ENCODE results near the gene TMEM190.

TMEM190 gene

GRCh38 chr19:55372316-55373081, 4.1 kb upstream of the TMEM190 start:
- no peak for DNase-seq (ENCODE audit: low read depth)

GRCh38 chr19:55373306-55373992, 3.2 kb upstream of the TMEM190 start:
- DNase-seq (ENCODE audit: low read depth): no peak

- DNase-seq (ENCODE audit: low read depth): no peak
Measured at GRCh38 chr19:55373993-55374757, 2.5 kb upstream of the TMEM190 start.

- DNase-seq (ENCODE audit: low read depth): no peak
Measured at GRCh38 chr19:55377356-55378131, 918 bp downstream of the TMEM190 start.

GRCh38 chr19:55379174-55379573, 2.5 kb downstream of the TMEM190 start:
- DNase-seq (ENCODE audit: low read depth): no peak

- DNase-seq (ENCODE audit: low read depth): no peak
Measured at GRCh38 chr19:55382013-55382412, 5.4 kb downstream of the TMEM190 start.

- no peak for DNase-seq (ENCODE audit: low read depth)
Measured at GRCh38 chr19:55382522-55383054, 6.0 kb downstream of the TMEM190 start.

GRCh38 chr19:55383279-55384130, 6.9 kb downstream of the TMEM190 start:
- no peak for DNase-seq (ENCODE audit: low read depth)

GRCh38 chr19:55384131-55384919, 7.7 kb downstream of the TMEM190 start, which contains the start of gene TMEM238:
TMEM238 (minus strand) TSS chr19:55384292; CDS start chr19:55384259, 33 bp downstream.
- DNase-seq (ENCODE audit: low read depth): no peak

- peak; percentile 92 for DNase-seq (ENCODE audit: low read depth)
Measured at GRCh38 chr19:55384920-55385723, 8.5 kb downstream of the TMEM190 start.

- peak; percentile 97 for DNase-seq (ENCODE audit: low read depth)
Measured at GRCh38 chr19:55385724-55386492, 9.3 kb downstream of the TMEM190 start, which contains the start of gene RPL28. RPL28 (plus strand) TSS chr19:55385932; CDS start chr19:55386358, 426 bp downstream.

GRCh38 chr19:55386493-55386971, 9.9 kb downstream of the TMEM190 start:
- no peak for DNase-seq (ENCODE audit: low read depth)

GRCh38 chr19:55387736-55388497, 11.3 kb downstream of the TMEM190 start:
- DNase-seq (ENCODE audit: low read depth): no peak

GRCh38 chr19:55389386-55390317, 13.0 kb downstream of the TMEM190 start:
- DNase-seq (ENCODE audit: low read depth): no peak

GRCh38 chr19:55390461-55390880, 13.8 kb downstream of the TMEM190 start:
- no peak for DNase-seq (ENCODE audit: low read depth)

GRCh38 chr19:55391191-55391670, 14.6 kb downstream of the TMEM190 start:
- no peak for DNase-seq (ENCODE audit: low read depth)

Data from activated gamma-delta T cell treated with anti-CD3 and anti-CD28 coated beads, Interleukin-2, amount 50 U/mL, for 16 hours (primary cell).